AG09309 (cell line): ENCODE results near the gene FHIP2A.

Experiments used
- DNase-seq: peaks from one replicate; pipeline ENCODE4 v3.0.0-alpha.2; 2010; ENCODE audit warnings: low read depth
- H3K4me3 ChIP-seq: 2 replicates; pipeline ENCODE4 v1.5.1; 2011; ENCODE audit warnings: mild to moderate bottlenecking, low read depth, low read length, moderate library complexity; ENCODE audit not compliant: control insufficient read depth
- CTCF ChIP-seq: IDR thresholded peaks from 2 replicates; pipeline ENCODE4 v1.5.1; 2011; ENCODE audit warnings: mild to moderate bottlenecking, low read depth, low read length, inconsistent platforms; ENCODE audit not compliant: insufficient read depth, control insufficient read depth; ENCODE audit errors: missing control alignments

FHIP2A gene

GRCh38 chr10:114800361-114800760 is 21.2 kb upstream of the FHIP2A start:
- TF ChIP-seq CTCF: no peak
- no peak for DNase-seq
- no peak overlapping the region for H3K4me3 ChIP-seq

GRCh38 chr10:114801411-114801813 is 20.2 kb upstream of the FHIP2A start:
- no peak overlapping the region for H3K4me3 ChIP-seq
- no peak for TF ChIP-seq CTCF
- DNase-seq: no peak

- DNase-seq: no peak
- TF ChIP-seq CTCF: no peak
Observed at GRCh38 chr10:114802177-114802576, 19.4 kb upstream of the FHIP2A start.

GRCh38 chr10:114806562-114807391 is 14.8 kb upstream of the FHIP2A start:
- no peak for DNase-seq
- TF ChIP-seq CTCF: no peak
- H3K4me3 ChIP-seq: no peak overlapping the region

More at GRCh38 chr10:114802177-114802576, 19.4 kb upstream of the FHIP2A start:
- H3K4me3 ChIP-seq: no peak overlapping the region

DNA sequence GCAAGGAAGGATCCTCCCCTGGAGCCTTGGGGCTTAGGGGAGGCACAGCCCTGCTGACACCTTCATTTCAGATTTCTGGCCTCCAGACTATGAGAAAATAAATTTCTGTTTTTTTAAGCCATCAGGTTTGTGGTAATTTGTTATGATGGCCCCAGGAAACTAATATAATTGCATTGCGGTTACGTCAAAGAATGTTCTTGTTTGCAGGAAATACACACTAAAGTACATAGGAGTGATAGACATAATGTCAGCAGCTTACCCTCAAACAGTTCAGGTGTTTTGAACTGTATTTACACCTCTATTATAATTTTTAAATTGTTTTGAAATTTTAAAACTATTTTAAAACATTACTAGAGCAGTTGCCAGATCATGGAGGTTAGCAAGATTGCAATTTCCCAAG is 12.6 kb upstream of the FHIP2A start:
- TF ChIP-seq CTCF: no peak
- DNase-seq: no peak
- no peak overlapping the region for H3K4me3 ChIP-seq

DNA sequence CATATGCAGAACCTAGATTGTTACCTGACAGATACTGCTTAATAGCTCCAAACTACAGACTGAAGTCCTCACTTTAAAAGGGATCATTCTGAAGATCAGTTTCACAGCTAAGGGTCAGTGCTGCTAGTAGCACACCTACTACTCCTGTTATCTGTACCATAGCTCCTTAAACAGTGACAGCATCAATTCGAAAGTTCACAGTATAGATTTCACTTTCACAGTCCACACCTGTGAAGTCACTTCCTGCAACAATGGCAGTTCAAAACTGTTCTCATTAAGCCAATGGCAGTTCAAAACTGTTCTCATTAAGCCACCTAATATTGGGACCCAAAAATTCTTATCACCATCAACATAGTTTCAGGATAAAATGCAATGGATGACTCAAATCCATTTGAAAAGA is 10.7 kb upstream of the FHIP2A start:
- DNase-seq: no peak
- H3K4me3 ChIP-seq: no peak overlapping the region
- TF ChIP-seq CTCF: no peak

GRCh38 chr10:114811862-114812261 is 9.7 kb upstream of the FHIP2A start:
- DNase-seq: no peak
- TF ChIP-seq CTCF: no peak

More at GRCh38 chr10:114811862-114812261, 9.7 kb upstream of the FHIP2A start:
- H3K4me3 ChIP-seq: no peak overlapping the region
